SK-N-SH (cell line): Measurements from ENCODE around the gene ST6GALNAC3.
A peak's percentile ranks its signal among the peaks of the same experiment; 100 is the strongest.

Experiments used
- CTCF ChIP-seq: fragments of 200-600 bp; sonication (generic); IDR thresholded peaks from 2 replicates; pipeline ENCODE4 v1.6.1; 2017; ENCODE audit warnings: antibody characterized with exemption, mild to moderate bottlenecking, moderate library complexity
- EZH2phosphoT487 ChIP-seq: fragments of 200-600 bp; sonication (generic); IDR thresholded peaks from 2 replicates; pipeline ENCODE4 v1.6.1; 2017; ENCODE audit warnings: low read depth, mixed run types, mild to moderate bottlenecking, antibody characterized with exemption, moderate library complexity, borderline replicate concordance
- MAX ChIP-seq: IDR thresholded peaks from 2 replicates; pipeline ENCODE4 v1.4.0; 2012; ENCODE audit warnings: low read depth
- NFIC ChIP-seq: IDR thresholded peaks from 2 replicates; pipeline ENCODE4 v1.4.0; 2012; ENCODE audit warnings: borderline replicate concordance
- NRF1 ChIP-seq: IDR thresholded peaks from 2 replicates; pipeline ENCODE4 v1.6.1; 2012; ENCODE audit warnings: low read depth, mild to moderate bottlenecking, low read length
- PBX3 ChIP-seq: IDR thresholded peaks from 2 replicates; pipeline ENCODE4; 2012
- POLR2AphosphoS5 ChIP-seq: IDR thresholded peaks from 2 replicates; pipeline ENCODE4 v1.6.1; 2012; ENCODE audit warnings: low read depth, low read length
- RAD21 ChIP-seq: IDR thresholded peaks from 2 replicates; pipeline ENCODE4 v1.6.1; 2012; ENCODE audit warnings: mild to moderate bottlenecking, low read length
- SMC3 ChIP-seq: IDR thresholded peaks from 2 replicates; pipeline ENCODE4 v1.6.1; 2012; ENCODE audit warnings: low read depth, low read length, improper control_type of control experiment
- TCF12 ChIP-seq: IDR thresholded peaks from 2 replicates; pipeline ENCODE4 v1.4.0; 2012
- USF1 ChIP-seq: IDR thresholded peaks from 2 replicates; pipeline ENCODE4 v1.4.0; 2012; ENCODE audit warnings: low read depth, borderline replicate concordance

- TF ChIP-seq CTCF = no peak
- TF ChIP-seq EZH2phosphoT487 = no peak
- TF ChIP-seq NFIC = no peak
- TF ChIP-seq MAX = no peak
- TF ChIP-seq POLR2AphosphoS5 = no peak
- TF ChIP-seq SMC3 = no peak
- TF ChIP-seq PBX3 = peak; percentile 60
- TF ChIP-seq RAD21 = no peak
- TF ChIP-seq NRF1 = no peak
- no peak for TF ChIP-seq USF1
- TF ChIP-seq TCF12 = peak; percentile 56
These were observed 110.7 kb downstream of the ST6GALNAC3 start for GRCh38 chr1:76185207-76185606.
